NOMO-1 treated with DMSO at 0.1 percent for 48 hours (cell line): ENCODE measurements around the gene RBKS.
A peak's percentile ranks its signal among the peaks of the same experiment; 100 is the strongest.

Experiments
- DNase-seq: peaks from one replicate; lab custom pipeline; 2025; ENCODE audit not compliant: unreplicated experiment; lab: John Stamatoyannopoulos, UW

RBKS gene

GRCh38 chr2:27838502-27838901 is 51.7 kb downstream of the RBKS start:
- DNase-seq, result no peak

GRCh38 chr2:27833931-27834330 is 56.3 kb downstream of the RBKS start:
- DNase-seq, result no peak

GRCh38 chr2:27832396-27832795 is 57.8 kb downstream of the RBKS start:
- peak; percentile 86 for DNase-seq

- DNase-seq, result peak; percentile 98
Measured at GRCh38 chr2:27831279-27832050, 58.7 kb downstream of the RBKS start.

- peak; percentile 52 for DNase-seq
Measured at GRCh38 chr2:27830656-27831055, 59.5 kb downstream of the RBKS start.

- DNase-seq, result no peak
Measured at GRCh38 chr2:27829791-27830190, 60.4 kb downstream of the RBKS start.

- DNase-seq, result no peak
Measured at GRCh38 chr2:27828305-27828704, 61.9 kb downstream of the RBKS start.

- DNase-seq, result no peak
Measured at GRCh38 chr2:27824401-27824800, 65.8 kb downstream of the RBKS start.

GRCh38 chr2:27823569-27823968 is 66.6 kb downstream of the RBKS start:
- no peak for DNase-seq

GRCh38 chr2:27823135-27823534 is 67.1 kb downstream of the RBKS start:
- no peak for DNase-seq

GRCh38 chr2:27822049-27822448 is 68.1 kb downstream of the RBKS start:
- no peak for DNase-seq

GRCh38 chr2:27815860-27816438 is 74.2 kb downstream of the RBKS start:
- DNase-seq, result no peak

GRCh38 chr2:27814758-27815157 is 75.4 kb downstream of the RBKS start:
- DNase-seq, result peak; percentile 5

GRCh38 chr2:27811768-27812167 is 78.4 kb downstream of the RBKS start:
- no peak for DNase-seq

GRCh38 chr2:27810455-27810854 is 79.7 kb downstream of the RBKS start:
- DNase-seq, result peak; percentile 61

- peak; percentile 98 for DNase-seq
Measured at GRCh38 chr2:27809761-27810241, 80.4 kb downstream of the RBKS start.

GRCh38 chr2:27808984-27809383 is 81.2 kb downstream of the RBKS start:
- no peak for DNase-seq

- DNase-seq, result no peak
Measured at GRCh38 chr2:27808418-27808817, 81.8 kb downstream of the RBKS start.

GRCh38 chr2:27807476-27807875 is 82.7 kb downstream of the RBKS start:
- no peak for DNase-seq

- no peak for DNase-seq
Measured at GRCh38 chr2:27806311-27807059, 83.7 kb downstream of the RBKS start.

- peak; percentile 71 for DNase-seq
Measured at GRCh38 chr2:27805180-27805579, 85.0 kb downstream of the RBKS start.

GRCh38 chr2:27804146-27804545 is 86.0 kb downstream of the RBKS start:
- DNase-seq, result peak; percentile 93
